Left lung (tissue), 10 donors: ENCODE data around the gene SLC25A46. TPM values are rescaled to one million over a fixed set of nuclear protein-coding genes. Genes with fewer than 3 reads are reported as not detected.
"Not testable (repeated sequence)": the region's sequence is repeated elsewhere in the genome, so short reads cannot be mapped to it uniquely, and the experiment has no call there.

Experiments
- ATAC-seq: fragments of 200-7000 bp; cut with Tn5 transposase; one replicate; pipeline ENCODE4 v1.9.1; 2020; ENCODE audit warnings: moderate library complexity
- DNase-seq, 4 donors: peaks; one replicate each; pipeline ENCODE4 v3.0.0-alpha.2; 2013 to 2020
- H3K27ac ChIP-seq, 2 donors: fragments of 200-600 bp; sonication (generic) in 1 of 2; one replicate each; pipeline versions ENCODE4 v1.5.0 to v1.8.0; 2020 to 2021
- H3K27me3 ChIP-seq, 2 donors: fragments of 200-600 bp; sonication (generic) in 1 of 2; one replicate each; pipeline versions ENCODE4 v1.5.0 to v1.8.0; 2020 to 2021
- H3K36me3 ChIP-seq, 2 donors: fragments of 200-600 bp; sonication (generic) in 1 of 2; one replicate each; pipeline versions ENCODE4 v1.5.0 to v1.8.0; 2020 to 2021
- H3K4me1 ChIP-seq, 2 donors: fragments of 200-600 bp; one replicate each; pipeline ENCODE4 v1.8.0; 2021
- H3K4me3 ChIP-seq, 2 donors: fragments of 200-600 bp; sonication (generic) in 1 of 2; one replicate each; pipeline versions ENCODE4 v1.5.0 to v1.8.0; 2020 to 2021; ENCODE audit warnings: mild to moderate bottlenecking in 1 of 2
- H3K9me3 ChIP-seq, 2 donors: fragments of 200-600 bp; sonication (generic) in 1 of 2; one replicate each; pipeline versions ENCODE4 v1.5.0 to v1.8.0; 2020 to 2021
- CTCF ChIP-seq, 2 donors: fragments of 200-600 bp; sonication (generic) in 1 of 2; IDR thresholded peaks; one replicate each; pipeline versions ENCODE4 v1.5.0 to v1.8.0; 2021; ENCODE audit warnings: antibody characterized with exemption in 2 of 2
- intact Hi-C, 2 donors: fragments of 100-400 bp; cut with DNase I; formaldehyde crosslinking; loops; one replicate each; pipeline versions ENCODE4 v1.11.2 to v1.14.2; 2022
- polyA plus RNA-seq, 6 donors: library from polyadenylated mRNA; unstranded; fragments of 120-200 nt; gene quantifications; one replicate each; pipeline ENCODE4 v1.2.1, GENCODE V29; 2013; ENCODE audit not compliant: insufficient read length in 6 of 6
- total RNA-seq, 2 donors: library from RNA; stranded (reverse); fragmentation: NEBNext Ultra II Directional; extraction: Animal tissue kit (Norgen Biotek cat#: 25700); gene quantifications; one replicate each; pipeline ENCODE4 v1.2.1, GENCODE V29; 2021
- donor health status: DM: no; HTN: yes; CAD: no.
- donor health status: DM: no; HTN: no; CAD: no.

SLC25A46 gene
- total and polyA plus RNA-seq, 8 donors, result 39.0 to 51.1 (median 48.0) TPM

- no peak for TF ChIP-seq CTCF (IDR thresholded peaks at IDR 0.05)
- Histone ChIP-seq H3K9me3 (no peaks in the 10 kb centered on the region), H3K4me3 (peak within 1 kb of the TSS; percentile 25 to 43), H3K4me1 (no peaks in the 10 kb centered on the region), H3K27ac (no peak within 1 kb of the TSS), H3K36me3 (no peaks in the 10 kb centered on the region), H3K27me3 (no peaks in the 10 kb centered on the region)
- ATAC-seq (peak; percentile 100), DNase-seq (peak; percentile 25 to 82 (median 74))
- intact Hi-C loops, result no loop called here
Measured at GRCh38 chr5:110726249-110727024, 12.4 kb upstream of the SLC25A46 start, which contains the start of gene TMEM232. Gene TMEM232 (minus strand): TSS chr5:110726671. CDS start chr5:110667352, 59,319 bp downstream.

- Histone ChIP-seq H3K27me3 (no peaks in the 10 kb centered on the region), H3K9me3 (no peaks in the 10 kb centered on the region), H3K4me1 (no peaks in the 10 kb centered on the region), H3K36me3 (no peaks in the 10 kb centered on the region), H3K27ac (no peak overlapping the region), H3K4me3 (peak overlapping the region; percentile 25 to 43)
- DNase-seq (no peak), ATAC-seq (peak; percentile 77)
- TF ChIP-seq CTCF (IDR thresholded peaks at IDR 0.05), result no peak
- intact Hi-C loops, result no loop called here
Measured at GRCh38 chr5:110727025-110727314, 11.8 kb upstream of the SLC25A46 start.

DNA sequence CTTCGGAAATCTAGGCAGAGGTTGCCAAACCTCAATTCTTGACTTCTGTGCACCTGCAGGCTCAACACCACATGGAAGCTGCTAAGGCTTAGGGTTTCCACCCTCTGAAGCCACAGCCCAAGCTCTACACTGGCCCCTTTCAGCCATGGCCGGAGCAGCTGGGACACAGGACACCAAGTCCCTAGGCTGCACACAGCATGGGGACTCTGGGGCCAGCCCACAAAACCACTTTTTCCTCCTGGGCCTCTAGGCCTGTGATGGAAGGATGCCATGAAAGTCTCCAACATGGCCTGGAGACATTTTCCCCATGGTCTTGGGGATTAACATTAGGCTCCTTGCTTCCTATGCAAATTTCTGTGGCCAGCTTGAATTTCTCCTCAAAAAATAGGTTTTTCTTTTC, 7.3 kb upstream of the SLC25A46 start:
- H3K27ac ChIP-seq, H3K27me3 ChIP-seq, H3K4me1 ChIP-seq, intact Hi-C loops, H3K36me3 ChIP-seq, H3K9me3 ChIP-seq, H3K4me3 ChIP-seq, ATAC-seq, DNase-seq: not testable (repeated sequence)

- no peak for TF ChIP-seq CTCF (IDR thresholded peaks at IDR 0.05)
- Histone ChIP-seq H3K9me3 (no peaks in the 10 kb centered on the region), H3K4me3 (no peak overlapping the region), H3K36me3 (no peaks in the 10 kb centered on the region), H3K27me3 (no peaks in the 10 kb centered on the region), H3K27ac (no peak overlapping the region), H3K4me1 (no peaks in the 10 kb centered on the region)
- DNase-seq (no peak), ATAC-seq (no peak)
- intact Hi-C loops, result no loop called here
Measured at GRCh38 chr5:110734101-110734500, 4.7 kb upstream of the SLC25A46 start.

DNA sequence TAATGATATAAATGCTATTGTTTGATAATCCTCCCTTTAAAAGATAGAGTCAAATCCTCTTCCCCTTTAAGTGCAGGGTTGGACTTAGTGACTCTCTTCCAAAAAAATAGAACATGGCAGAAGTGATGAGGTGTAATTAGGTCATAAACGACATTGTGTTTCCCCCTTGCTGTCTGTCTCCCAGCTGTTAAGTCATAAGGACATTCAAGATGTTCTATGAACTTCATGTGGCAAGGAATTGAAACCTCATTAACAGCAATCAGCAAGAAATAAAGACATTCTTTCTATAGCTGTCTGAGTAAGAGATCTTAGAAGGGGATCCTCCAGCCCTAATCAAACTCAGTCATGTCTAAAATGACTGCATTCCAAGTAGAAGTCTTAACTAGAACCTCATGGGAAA, 3.3 kb upstream of the SLC25A46 start:
- H3K36me3 ChIP-seq, result no peaks in the 10 kb centered on the region
- DNase-seq (peak in 2 of 4 donors; percentile 28 to 67), ATAC-seq (no peak)
- peaks cover 6 to 12% of the 10 kb centered on the region in 2 donors for H3K4me1 ChIP-seq
- H3K27me3 ChIP-seq, result no peaks in the 10 kb centered on the region
- no peak for TF ChIP-seq CTCF (IDR thresholded peaks at IDR 0.05)
- intact Hi-C loops, result no loop called here
- H3K27ac ChIP-seq, result no peak overlapping the region
- H3K9me3 ChIP-seq, result no peaks in the 10 kb centered on the region
- H3K4me3 ChIP-seq, result no peak overlapping the region

DNA sequence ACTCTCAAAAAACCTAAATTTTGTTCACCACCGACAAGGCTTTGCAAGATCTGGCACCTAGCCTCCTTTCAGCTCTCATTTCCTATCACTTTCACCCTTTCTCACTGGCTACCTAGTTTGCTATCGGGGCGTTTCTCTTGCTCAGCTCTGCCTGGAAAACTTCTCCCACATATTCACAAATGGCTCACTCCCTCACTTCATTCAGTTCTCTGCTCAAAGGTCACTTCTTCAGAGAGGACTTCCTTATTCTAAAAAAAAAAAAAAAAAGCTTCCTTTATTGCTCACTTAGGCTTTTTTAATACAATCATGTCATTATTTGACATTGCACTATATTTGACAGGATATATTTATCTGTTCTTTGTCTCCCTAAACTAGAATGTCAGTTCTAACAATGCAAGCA, 2.1 kb upstream of the SLC25A46 start:
- no peaks in the 10 kb centered on the region for H3K36me3 ChIP-seq
- H3K27ac ChIP-seq, result no peak overlapping the region
- ATAC-seq (no peak), DNase-seq (no peak)
- no peaks in the 10 kb centered on the region for H3K27me3 ChIP-seq
- intact Hi-C loops, result no loop called here
- no peak for TF ChIP-seq CTCF (IDR thresholded peaks at IDR 0.05)
- peaks cover 6 to 12% of the 10 kb centered on the region in 2 donors for H3K4me1 ChIP-seq
- no peak overlapping the region for H3K4me3 ChIP-seq
- no peaks in the 10 kb centered on the region for H3K9me3 ChIP-seq
